GM19240 (cell line): ENCODE results near the gene ZNF701.
"Not testable (repeated sequence)": the region's sequence is repeated elsewhere in the genome, so short reads cannot be mapped to it uniquely, and the experiment has no call there.

Experiments
- DNase-seq: peaks from one replicate; pipeline ENCODE4 v3.0.0; 2011; ENCODE audit warnings: low spot score; ENCODE audit not compliant: insufficient read length

Gene ZNF701

GRCh38 chr19:52570000-52570861 lies at the start of gene ZNF701:
Gene ZNF701 (plus strand): TSS chr19:52570287. CDS start chr19:52574148, 3,861 bp downstream.
- DNase-seq = peak; percentile 58

GRCh38 chr19:52522551-52522950 lies 47.5 kb upstream of the ZNF701 start:
- no peak for DNase-seq

- DNase-seq = no peak
These were observed 46.0 kb upstream of the ZNF701 start for GRCh38 chr19:52524086-52524485.

GRCh38 chr19:52527134-52527955 lies 42.7 kb upstream of the ZNF701 start, which contains the start of gene ZNF808:
Gene ZNF808 (plus strand): TSS chr19:52527668. CDS start chr19:52543285, 15,617 bp downstream.
- DNase-seq = peak; percentile 92

- DNase-seq = no peak
These were observed 42.1 kb upstream of the ZNF701 start for GRCh38 chr19:52527956-52528351.

GRCh38 chr19:52532480-52532879 lies 37.6 kb upstream of the ZNF701 start:
- no peak for DNase-seq

- no peak for DNase-seq
These were observed 36.2 kb upstream of the ZNF701 start for GRCh38 chr19:52533901-52534300.

GRCh38 chr19:52535385-52535770 lies 34.7 kb upstream of the ZNF701 start:
- DNase-seq = not testable (repeated sequence)

GRCh38 chr19:52535771-52536447 lies 34.2 kb upstream of the ZNF701 start:
- no peak for DNase-seq

- no peak for DNase-seq
These were observed 33.7 kb upstream of the ZNF701 start for GRCh38 chr19:52536448-52536800.

GRCh38 chr19:52538815-52539214 lies 31.3 kb upstream of the ZNF701 start:
- DNase-seq = not testable (repeated sequence)

- not testable (repeated sequence) for DNase-seq
These were observed 28.9 kb upstream of the ZNF701 start for GRCh38 chr19:52541176-52541575.

GRCh38 chr19:52541608-52542007 lies 28.5 kb upstream of the ZNF701 start:
- no peak for DNase-seq

- DNase-seq = not testable (repeated sequence)
These were observed 27.5 kb upstream of the ZNF701 start for GRCh38 chr19:52542541-52542940.

GRCh38 chr19:52542984-52543664 lies 27.0 kb upstream of the ZNF701 start:
- DNase-seq = no peak

GRCh38 chr19:52554216-52554971 lies 15.7 kb upstream of the ZNF701 start:
- no peak for DNase-seq

GRCh38 chr19:52557231-52557995 lies 12.7 kb upstream of the ZNF701 start:
- no peak for DNase-seq

GRCh38 chr19:52558732-52559445 lies 11.2 kb upstream of the ZNF701 start:
- not testable (repeated sequence) for DNase-seq

- DNase-seq = not testable (repeated sequence)
These were observed 8.5 kb upstream of the ZNF701 start for GRCh38 chr19:52561611-52562010.
